IPS-18c (cell line): ENCODE results near the gene HECW1.
"Not testable (repeated sequence)": the region's sequence is repeated elsewhere in the genome, so short reads cannot be mapped to it uniquely, and the experiment has no call there.

Experiments used
- H3K4me3 ChIP-seq: 2 replicates; pipeline ENCODE4 v1.7.0; 2013; ENCODE audit warnings: low read depth, mild to moderate bottlenecking, low read length, moderate library complexity; ENCODE audit not compliant: insufficient read depth
- H3K9me3 ChIP-seq: one replicate; pipeline ENCODE4 v1.6.1; 2013; ENCODE audit warnings: mild to moderate bottlenecking, low read length, moderate library complexity; ENCODE audit not compliant: control insufficient read depth, insufficient read depth

HECW1 gene

GRCh38 chr7:43112459-43112940 is at the start of gene HECW1:
TSS of gene HECW1 (plus strand) at chr7:43112647. CDS start at chr7:43243906, 131,259 bp downstream.
- Histone ChIP-seq H3K4me3 (peak within 1 kb of the TSS; percentile 64), H3K9me3 (no peaks in the 10 kb centered on the region)

DNA sequence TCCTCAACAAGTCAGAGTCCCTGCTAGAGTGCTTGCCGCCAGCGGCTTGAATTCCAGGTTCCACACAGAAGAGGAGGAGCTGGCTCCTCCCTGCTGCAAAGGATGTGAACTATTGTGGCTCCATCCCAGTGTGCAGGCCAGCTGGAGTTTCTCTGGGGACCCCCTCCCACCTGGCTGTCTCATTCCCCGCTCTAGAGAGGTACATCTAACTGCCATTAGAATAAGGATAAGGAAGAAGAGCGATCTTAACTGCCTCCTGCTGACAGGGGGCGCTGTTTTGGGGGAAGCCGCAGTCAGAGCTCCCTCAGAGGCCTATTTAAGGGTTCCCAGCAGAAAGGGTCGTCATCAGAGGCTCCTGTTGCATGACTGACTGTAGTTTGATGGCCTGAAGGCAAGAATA is 40.8 kb upstream of the HECW1 start:
- no peaks in the 10 kb centered on the region for H3K9me3 ChIP-seq
- H3K4me3 ChIP-seq, result no peak overlapping the region

DNA sequence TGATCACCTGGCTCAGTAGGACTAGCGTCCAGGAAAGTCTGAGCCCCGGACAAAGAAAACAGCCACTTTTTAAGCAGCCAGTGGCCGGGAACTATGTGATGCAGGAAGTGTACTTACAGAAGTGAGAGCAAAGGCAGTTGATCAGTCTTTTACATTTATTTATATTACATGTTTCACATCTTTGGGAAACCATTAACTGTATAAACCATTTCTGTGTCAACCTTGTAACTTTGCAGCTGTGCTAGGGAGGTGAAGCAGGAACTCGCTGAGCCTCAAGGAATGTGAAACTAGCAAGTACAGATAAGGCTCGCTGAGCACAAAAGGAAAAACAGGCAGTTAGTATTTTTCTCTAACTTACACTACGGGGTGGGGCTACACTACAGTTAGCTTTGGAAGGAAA is 39.9 kb upstream of the HECW1 start:
- no peak overlapping the region for H3K4me3 ChIP-seq

DNA sequence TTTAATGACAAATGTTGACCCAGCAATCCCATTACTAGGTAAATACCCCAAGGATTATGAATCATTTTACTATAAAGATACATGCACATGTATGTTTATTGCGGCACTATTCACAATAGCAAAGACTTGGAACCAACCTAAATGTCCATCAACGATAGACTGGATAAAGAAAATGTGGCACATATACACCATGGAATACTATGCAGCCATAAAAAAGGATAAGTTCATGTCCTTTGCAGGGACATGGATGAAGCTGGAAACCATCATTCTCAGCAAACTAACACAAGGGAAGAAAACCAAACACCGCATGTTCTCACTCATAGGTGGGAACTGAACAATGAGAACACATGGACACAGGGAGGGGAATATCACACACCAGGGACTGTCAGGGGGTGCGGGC is 38.6 kb upstream of the HECW1 start:
- not testable (repeated sequence) for H3K4me3 ChIP-seq, H3K9me3 ChIP-seq

More for the DNA sequence above, 39.9 kb upstream of the HECW1 start:
- no peaks in the 10 kb centered on the region for H3K9me3 ChIP-seq

DNA sequence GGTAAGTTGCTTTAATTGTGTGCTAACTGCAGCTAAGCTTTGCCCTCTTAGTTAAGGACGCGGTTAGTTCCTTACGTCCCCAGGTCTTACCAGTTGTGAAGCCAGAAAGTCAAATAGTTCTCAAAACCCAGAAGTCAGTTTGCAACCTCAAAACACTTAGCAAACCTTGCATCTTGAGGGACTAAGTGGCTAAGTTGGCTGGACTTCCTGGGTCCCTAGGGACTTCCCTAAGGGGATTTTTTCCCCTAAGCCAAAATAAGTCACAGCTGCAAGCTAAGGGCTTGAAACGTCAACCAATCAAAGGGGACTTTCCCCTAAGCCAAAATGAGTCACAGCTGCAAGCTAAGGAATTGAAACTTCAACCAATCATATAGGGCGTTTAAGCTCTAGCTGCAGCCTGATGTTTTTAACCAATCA is 36.2 kb upstream of the HECW1 start:
- H3K9me3 ChIP-seq, result no peaks in the 10 kb centered on the region
- H3K4me3 ChIP-seq, result no peak overlapping the region

GRCh38 chr7:43076606-43077005 is 35.8 kb upstream of the HECW1 start:
- no peak overlapping the region for H3K4me3 ChIP-seq
- H3K9me3 ChIP-seq, result no peaks in the 10 kb centered on the region

DNA sequence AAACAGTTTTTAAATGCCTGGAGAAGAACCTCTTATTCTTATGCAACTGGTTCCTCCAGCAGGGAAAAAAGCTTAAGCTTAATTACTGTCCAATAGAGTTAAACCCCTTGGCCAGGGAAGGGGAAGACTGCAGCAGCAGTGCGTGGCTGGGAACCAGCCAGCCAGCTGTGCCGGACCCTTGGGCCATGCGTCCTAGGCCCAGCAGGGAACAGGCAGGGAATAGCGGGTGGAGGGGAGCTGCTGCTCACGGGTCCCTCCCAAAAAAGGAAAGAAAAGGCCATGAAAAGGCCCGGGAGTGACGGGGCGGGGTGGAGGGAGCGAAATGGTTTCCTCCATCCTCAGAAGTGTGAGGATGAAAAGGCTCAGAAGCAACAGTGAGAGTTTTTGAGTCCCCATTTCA is 35.2 kb upstream of the HECW1 start:
- Histone ChIP-seq H3K4me3 (no peak overlapping the region), H3K9me3 (no peaks in the 10 kb centered on the region)

GRCh38 chr7:43077732-43078391 is 34.6 kb upstream of the HECW1 start:
- Histone ChIP-seq H3K9me3 (no peaks in the 10 kb centered on the region), H3K4me3 (no peak overlapping the region)

- Histone ChIP-seq H3K9me3 (no peaks in the 10 kb centered on the region), H3K4me3 (no peak overlapping the region)
Measured at GRCh38 chr7:43078794-43079193, 33.7 kb upstream of the HECW1 start.

DNA sequence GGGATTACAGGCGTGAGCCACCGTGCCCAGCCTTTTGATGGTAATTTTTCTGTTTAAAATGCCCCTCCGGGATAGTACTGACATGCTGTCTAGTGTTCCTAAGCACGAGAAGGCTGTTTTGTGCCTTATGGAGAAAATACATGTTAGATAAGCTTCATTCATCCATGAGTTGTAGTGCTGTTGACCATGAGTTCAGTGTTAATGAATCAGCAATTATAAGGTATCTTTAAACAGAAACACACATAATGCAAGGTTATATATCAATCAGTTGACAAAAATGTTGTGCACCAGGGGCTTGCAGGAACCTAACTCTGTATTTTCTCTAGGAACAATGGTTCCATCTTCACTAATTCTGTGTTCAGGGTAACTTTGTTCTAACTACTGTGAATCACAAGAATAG is 30.8 kb upstream of the HECW1 start:
- H3K9me3 ChIP-seq, result no peaks in the 10 kb centered on the region
- H3K4me3 ChIP-seq, result no peak overlapping the region

- Histone ChIP-seq H3K9me3 (no peaks in the 10 kb centered on the region), H3K4me3 (no peak overlapping the region)
Measured at GRCh38 chr7:43083106-43083505, 29.3 kb upstream of the HECW1 start.

- H3K9me3 ChIP-seq, result no peaks in the 10 kb centered on the region
- no peak overlapping the region for H3K4me3 ChIP-seq
Measured at GRCh38 chr7:43085017-43085416, 27.4 kb upstream of the HECW1 start.

GRCh38 chr7:43085992-43086391 is 26.5 kb upstream of the HECW1 start:
- H3K9me3 ChIP-seq, result no peaks in the 10 kb centered on the region

GRCh38 chr7:43092819-43093218 is 19.6 kb upstream of the HECW1 start:
- H3K4me3 ChIP-seq, result no peak overlapping the region
- H3K9me3 ChIP-seq, result no peaks in the 10 kb centered on the region

More at GRCh38 chr7:43085992-43086391, 26.5 kb upstream of the HECW1 start:
- no peak overlapping the region for H3K4me3 ChIP-seq

GRCh38 chr7:43096875-43097274 is 15.6 kb upstream of the HECW1 start:
- H3K9me3 ChIP-seq, result no peaks in the 10 kb centered on the region
- no peak overlapping the region for H3K4me3 ChIP-seq

DNA sequence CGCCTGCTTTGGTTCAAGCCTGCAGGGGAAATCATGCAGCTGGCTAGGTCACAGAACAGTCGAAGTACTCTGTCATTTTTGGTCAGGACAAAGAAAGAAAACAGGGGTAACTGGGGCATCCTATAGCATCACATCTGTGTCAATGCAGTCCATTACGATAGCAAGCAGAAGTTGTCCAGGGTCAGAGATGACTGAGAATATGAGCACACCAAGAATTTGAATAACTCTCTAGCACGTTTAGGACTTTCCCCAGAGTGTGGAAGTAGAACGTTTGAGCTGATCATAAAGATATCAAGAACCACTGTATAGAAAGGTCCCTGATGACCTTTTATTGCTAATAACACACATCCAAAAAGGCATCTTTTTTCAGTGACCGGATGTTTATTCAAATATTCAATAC is 12.7 kb upstream of the HECW1 start:
- H3K9me3 ChIP-seq, result no peaks in the 10 kb centered on the region
- H3K4me3 ChIP-seq, result no peak overlapping the region

DNA sequence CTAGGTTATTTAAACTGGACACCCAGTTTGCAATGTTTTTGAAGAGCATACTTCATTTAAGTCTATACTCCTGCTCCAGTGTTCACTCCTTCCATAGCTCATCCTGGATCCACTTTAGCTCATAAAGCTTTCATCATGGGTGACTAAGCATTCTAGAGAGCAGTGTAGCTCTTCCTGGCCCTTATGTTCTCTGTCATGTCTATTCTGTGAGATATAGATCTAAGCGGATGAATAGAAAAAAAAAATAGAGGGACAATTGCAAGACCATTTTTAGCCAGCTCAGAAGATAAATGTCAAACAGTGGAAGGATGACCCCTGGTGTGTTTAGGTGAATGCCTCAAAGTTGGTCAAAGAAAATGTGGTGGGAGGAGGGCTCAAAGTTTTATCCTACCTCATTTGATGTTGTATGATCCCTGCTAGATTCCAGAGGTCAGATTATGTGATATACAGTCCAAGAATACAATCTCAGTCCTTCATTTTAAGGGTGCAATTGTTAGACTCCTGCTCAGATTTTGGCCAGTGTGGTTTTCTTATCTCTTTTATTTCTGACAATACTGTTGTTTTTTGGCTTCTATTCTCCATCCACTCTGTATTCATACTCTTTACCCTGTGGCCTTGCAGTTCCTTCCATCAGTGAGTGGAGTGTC is 7.5 kb upstream of the HECW1 start:
- Histone ChIP-seq H3K4me3 (no peak overlapping the region), H3K9me3 (no peaks in the 10 kb centered on the region)

DNA sequence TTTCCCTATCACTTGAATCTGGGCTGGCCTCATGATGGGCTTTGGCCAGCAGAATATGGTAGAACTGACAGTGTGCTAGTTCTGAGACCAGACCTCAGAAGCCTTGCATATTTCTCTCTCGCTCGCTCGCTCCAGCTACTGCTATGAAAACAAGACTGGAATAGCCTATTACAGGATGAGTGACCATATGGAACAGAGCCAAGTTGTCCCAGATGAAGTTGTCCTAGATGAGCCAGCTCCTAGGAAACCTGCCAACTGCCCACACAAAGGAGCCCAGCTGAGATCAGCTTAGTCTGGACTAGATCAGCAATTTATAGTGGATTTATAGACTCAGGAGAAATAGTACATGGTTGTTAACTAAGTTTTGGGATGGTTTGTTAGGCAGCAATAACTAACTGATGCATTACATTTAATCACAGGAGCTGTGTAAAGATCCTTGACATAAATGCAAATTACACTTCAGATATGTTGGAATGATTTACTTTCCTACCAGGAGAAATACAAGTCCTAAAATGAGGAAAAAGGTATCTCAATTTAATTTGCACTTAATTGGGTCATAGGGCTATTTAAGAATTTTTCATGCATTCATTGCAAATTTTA is 6.8 kb upstream of the HECW1 start:
- Histone ChIP-seq H3K4me3 (no peak overlapping the region), H3K9me3 (no peaks in the 10 kb centered on the region)
